ENCODE data around the gene MMAB. TPM values are rescaled to one million over a fixed set of nuclear protein-coding genes. Genes with fewer than 3 reads are reported as not detected.

The MMAB gene
- total and polyA plus RNA-seq, 10 of the 15 experiments (the other 5 are each of a cell fraction or from before 2014, with no cell fraction given) = 10.6 to 65.3 (median 45.2) TPM

DNA sequence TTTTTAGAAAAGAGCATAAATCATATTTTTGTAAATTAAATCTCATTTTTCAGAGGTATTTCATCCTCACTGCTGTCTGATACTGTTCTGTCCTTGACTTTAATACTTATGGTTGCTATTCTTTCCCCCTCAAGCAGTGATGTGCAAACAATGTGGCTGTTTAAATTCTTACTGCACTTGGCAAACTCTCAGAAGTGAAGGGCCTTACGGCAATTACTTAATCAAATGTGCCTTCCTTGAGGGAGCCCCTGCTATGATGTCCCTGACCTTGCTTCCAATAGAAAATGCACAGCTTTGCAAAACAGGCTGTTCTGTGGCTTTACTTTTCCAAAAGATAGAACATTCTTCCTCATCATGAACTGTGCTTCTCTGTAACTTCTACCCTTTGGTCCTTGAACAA lies 60.7 kb downstream of the MMAB start:
- CTCF ChIA-PET = no interaction called here
- H3K27ac ChIP-seq (ENCODE audit: control insufficient read depth, insufficient read depth) = no peak overlapping the region
- TF ChIP-seq GABPA (IDR thresholded peaks at IDR 0.05; ENCODE audit: low read depth) (no peak), ZZZ3 (IDR thresholded peaks at IDR 0.05; ENCODE audit: control insufficient read depth, insufficient read length, low read depth) (no peak), EGR1 (IDR thresholded peaks at IDR 0.05; ENCODE audit: borderline replicate concordance in 1 of 2, low read depth in 2 of 2, low read length in 2 of 2) (no peak), STAT3 (IDR thresholded peaks at IDR 0.05; ENCODE audit: low read depth, low read length) (no peak)
- TF ChIP-seq, protein P1, sequence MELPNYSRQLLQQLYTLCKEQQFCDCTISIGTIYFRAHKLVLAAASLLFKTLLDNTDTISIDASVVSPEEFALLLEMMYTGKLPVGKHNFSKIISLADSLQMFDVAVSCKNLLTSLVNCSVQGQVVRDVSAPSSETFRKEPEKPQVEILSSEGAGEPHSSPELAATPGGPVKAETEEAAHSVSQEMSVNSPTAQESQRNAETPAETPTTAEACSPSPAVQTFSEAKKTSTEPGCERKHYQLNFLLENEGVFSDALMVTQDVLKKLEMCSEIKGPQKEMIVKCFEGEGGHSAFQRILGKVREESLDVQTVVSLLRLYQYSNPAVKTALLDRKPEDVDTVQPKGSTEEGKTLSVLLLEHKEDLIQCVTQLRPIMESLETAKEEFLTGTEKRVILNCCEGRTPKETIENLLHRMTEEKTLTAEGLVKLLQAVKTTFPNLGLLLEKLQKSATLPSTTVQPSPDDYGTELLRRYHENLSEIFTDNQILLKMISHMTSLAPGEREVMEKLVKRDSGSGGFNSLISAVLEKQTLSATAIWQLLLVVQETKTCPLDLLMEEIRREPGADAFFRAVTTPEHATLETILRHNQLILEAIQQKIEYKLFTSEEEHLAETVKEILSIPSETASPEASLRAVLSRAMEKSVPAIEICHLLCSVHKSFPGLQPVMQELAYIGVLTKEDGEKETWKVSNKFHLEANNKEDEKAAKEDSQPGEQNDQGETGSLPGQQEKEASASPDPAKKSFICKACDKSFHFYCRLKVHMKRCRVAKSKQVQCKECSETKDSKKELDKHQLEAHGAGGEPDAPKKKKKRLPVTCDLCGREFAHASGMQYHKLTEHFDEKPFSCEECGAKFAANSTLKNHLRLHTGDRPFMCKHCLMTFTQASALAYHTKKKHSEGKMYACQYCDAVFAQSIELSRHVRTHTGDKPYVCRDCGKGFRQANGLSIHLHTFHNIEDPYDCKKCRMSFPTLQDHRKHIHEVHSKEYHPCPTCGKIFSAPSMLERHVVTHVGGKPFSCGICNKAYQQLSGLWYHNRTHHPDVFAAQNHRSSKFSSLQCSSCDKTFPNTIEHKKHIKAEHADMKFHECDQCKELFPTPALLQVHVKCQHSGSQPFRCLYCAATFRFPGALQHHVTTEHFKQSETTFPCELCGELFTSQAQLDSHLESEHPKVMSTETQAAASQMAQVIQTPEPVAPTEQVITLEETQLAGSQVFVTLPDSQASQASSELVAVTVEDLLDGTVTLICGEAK (IDR thresholded peaks at IDR 0.05; ENCODE audit: borderline replicate concordance) = no peak
- TF ChIP-seq, protein P2, sequence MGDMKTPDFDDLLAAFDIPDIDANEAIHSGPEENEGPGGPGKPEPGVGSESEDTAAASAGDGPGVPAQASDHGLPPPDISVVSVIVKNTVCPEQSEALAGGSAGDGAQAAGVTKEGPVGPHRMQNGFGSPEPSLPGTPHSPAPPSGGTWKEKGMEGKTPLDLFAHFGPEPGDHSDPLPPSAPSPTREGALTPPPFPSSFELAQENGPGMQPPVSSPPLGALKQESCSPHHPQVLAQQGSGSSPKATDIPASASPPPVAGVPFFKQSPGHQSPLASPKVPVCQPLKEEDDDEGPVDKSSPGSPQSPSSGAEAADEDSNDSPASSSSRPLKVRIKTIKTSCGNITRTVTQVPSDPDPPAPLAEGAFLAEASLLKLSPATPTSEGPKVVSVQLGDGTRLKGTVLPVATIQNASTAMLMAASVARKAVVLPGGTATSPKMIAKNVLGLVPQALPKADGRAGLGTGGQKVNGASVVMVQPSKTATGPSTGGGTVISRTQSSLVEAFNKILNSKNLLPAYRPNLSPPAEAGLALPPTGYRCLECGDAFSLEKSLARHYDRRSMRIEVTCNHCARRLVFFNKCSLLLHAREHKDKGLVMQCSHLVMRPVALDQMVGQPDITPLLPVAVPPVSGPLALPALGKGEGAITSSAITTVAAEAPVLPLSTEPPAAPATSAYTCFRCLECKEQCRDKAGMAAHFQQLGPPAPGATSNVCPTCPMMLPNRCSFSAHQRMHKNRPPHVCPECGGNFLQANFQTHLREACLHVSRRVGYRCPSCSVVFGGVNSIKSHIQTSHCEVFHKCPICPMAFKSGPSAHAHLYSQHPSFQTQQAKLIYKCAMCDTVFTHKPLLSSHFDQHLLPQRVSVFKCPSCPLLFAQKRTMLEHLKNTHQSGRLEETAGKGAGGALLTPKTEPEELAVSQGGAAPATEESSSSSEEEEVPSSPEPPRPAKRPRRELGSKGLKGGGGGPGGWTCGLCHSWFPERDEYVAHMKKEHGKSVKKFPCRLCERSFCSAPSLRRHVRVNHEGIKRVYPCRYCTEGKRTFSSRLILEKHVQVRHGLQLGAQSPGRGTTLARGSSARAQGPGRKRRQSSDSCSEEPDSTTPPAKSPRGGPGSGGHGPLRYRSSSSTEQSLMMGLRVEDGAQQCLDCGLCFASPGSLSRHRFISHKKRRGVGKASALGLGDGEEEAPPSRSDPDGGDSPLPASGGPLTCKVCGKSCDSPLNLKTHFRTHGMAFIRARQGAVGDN (IDR thresholded peaks at IDR 0.05) = no peak
- TF ChIP-seq, protein P3, sequence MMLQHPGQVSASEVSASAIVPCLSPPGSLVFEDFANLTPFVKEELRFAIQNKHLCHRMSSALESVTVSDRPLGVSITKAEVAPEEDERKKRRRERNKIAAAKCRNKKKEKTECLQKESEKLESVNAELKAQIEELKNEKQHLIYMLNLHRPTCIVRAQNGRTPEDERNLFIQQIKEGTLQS (IDR thresholded peaks at IDR 0.05; ENCODE audit: borderline replicate concordance, extremely low read depth, low read depth, low read length) = no peak
- TF ChIP-seq, protein P4, sequence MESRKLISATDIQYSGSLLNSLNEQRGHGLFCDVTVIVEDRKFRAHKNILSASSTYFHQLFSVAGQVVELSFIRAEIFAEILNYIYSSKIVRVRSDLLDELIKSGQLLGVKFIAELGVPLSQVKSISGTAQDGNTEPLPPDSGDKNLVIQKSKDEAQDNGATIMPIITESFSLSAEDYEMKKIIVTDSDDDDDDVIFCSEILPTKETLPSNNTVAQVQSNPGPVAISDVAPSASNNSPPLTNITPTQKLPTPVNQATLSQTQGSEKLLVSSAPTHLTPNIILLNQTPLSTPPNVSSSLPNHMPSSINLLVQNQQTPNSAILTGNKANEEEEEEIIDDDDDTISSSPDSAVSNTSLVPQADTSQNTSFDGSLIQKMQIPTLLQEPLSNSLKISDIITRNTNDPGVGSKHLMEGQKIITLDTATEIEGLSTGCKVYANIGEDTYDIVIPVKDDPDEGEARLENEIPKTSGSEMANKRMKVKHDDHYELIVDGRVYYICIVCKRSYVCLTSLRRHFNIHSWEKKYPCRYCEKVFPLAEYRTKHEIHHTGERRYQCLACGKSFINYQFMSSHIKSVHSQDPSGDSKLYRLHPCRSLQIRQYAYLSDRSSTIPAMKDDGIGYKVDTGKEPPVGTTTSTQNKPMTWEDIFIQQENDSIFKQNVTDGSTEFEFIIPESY (IDR thresholded peaks at IDR 0.05) = no peak
- TF ChIP-seq, protein P5, sequence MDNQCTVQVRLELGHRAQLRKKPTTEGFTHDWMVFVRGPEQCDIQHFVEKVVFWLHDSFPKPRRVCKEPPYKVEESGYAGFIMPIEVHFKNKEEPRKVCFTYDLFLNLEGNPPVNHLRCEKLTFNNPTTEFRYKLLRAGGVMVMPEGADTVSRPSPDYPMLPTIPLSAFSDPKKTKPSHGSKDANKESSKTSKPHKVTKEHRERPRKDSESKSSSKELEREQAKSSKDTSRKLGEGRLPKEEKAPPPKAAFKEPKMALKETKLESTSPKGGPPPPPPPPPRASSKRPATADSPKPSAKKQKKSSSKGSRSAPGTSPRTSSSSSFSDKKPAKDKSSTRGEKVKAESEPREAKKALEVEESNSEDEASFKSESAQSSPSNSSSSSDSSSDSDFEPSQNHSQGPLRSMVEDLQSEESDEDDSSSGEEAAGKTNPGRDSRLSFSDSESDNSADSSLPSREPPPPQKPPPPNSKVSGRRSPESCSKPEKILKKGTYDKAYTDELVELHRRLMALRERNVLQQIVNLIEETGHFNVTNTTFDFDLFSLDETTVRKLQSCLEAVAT (IDR thresholded peaks at IDR 0.05) = no peak

More for the DNA sequence above, 60.7 kb downstream of the MMAB start:
- no peaks in the 10 kb centered on the region for H3K4me1 ChIP-seq (ENCODE audit: control insufficient read depth, insufficient read depth, low read length)
- ChIA-PET RAD21 (ENCODE audit: unreplicated experiment) (no interaction called here), POLR2A (no interaction called here), SMC1A (ENCODE audit: uncharacterized antibody, unreplicated experiment) (no interaction called here)
- no peak overlapping the region for H3K4me2 ChIP-seq (ENCODE audit: control insufficient read depth, insufficient read depth)
- intact Hi-C loops (cut with micrococcal nuclease; ENCODE audit: unreplicated experiment) = no loop called here
- no peak for ATAC-seq
- BruUV-seq (replicated peaks) = no TSS peak
- peaks cover 4 to 11% of the 10 kb centered on the region in 2 experiments; a peak in 3 of 4 replicates for H3K36me3 ChIP-seq (ENCODE audit: control insufficient read depth in 2 of 2, insufficient read depth in 2 of 2, low read length in 1 of 2)
- DNase-seq (ENCODE audit: low read depth, low spot score) = no peak
- no peak overlapping the region for H3K4me3 ChIP-seq
- in situ Hi-C loops (cut with MboI) = no loop called here
- H3K27me3 ChIP-seq (replicated peaks in 1 of 2; ENCODE audit: control insufficient read depth in 2 of 2, insufficient read depth in 2 of 2, low read length in 1 of 2) = no peaks in the 10 kb centered on the region
- 100% methylated on average over 1 of the region's 1 CpG for WGBS (ENCODE audit: insufficient coverage, insufficient replicate concordance, low lambda C conversion rate, missing lambda C conversion rate)
- no peaks in the 10 kb centered on the region for H3K9me3 ChIP-seq (replicated peaks; ENCODE audit: control insufficient read depth, insufficient read depth, low read length)
- FAIRE-seq = no peak
- no peak overlapping the region for H2AFZ ChIP-seq (ENCODE audit: control insufficient read depth, low read depth, low read length)
- no peak overlapping the region for H3K9ac ChIP-seq (ENCODE audit: control insufficient read depth, insufficient read depth, low read length)
- no peaks in the 10 kb centered on the region for H3K79me2 ChIP-seq (ENCODE audit: control insufficient read depth, insufficient read depth, low read length)
- no peaks in the 10 kb centered on the region for H4K20me1 ChIP-seq (ENCODE audit: control insufficient read depth, insufficient read depth)

Measured in GM12878 (cell line).